Measurements from ENCODE around the gene DDX59.

DNA sequence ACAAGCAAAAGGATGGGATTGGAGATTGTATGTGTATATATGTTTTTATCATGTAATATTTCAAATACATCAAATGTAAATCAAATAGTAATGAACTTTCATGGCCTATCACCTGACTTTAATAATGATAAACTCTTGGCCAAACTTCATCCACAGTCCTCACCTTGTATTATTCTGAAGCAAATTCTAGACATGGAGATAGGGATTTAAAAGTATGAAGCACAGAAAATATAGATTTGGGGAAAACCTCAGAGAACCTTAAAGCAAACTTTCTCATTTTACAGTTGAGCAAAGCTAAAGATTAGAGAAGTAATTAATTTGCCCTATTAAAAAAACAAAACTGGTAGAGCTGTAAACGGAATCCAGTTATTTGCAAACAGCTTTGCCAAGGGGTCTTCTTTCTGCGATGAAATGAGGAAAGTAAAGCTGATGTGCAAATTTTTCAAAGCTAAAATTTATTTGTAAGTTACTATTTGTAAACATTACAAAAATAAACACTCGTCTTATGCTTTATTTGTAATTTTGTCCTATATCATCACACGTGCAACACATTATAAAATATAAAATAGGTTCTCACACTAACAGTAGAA is 29.2 kb downstream of the DDX59 start:
- TF ChIP-seq, protein P1, sequence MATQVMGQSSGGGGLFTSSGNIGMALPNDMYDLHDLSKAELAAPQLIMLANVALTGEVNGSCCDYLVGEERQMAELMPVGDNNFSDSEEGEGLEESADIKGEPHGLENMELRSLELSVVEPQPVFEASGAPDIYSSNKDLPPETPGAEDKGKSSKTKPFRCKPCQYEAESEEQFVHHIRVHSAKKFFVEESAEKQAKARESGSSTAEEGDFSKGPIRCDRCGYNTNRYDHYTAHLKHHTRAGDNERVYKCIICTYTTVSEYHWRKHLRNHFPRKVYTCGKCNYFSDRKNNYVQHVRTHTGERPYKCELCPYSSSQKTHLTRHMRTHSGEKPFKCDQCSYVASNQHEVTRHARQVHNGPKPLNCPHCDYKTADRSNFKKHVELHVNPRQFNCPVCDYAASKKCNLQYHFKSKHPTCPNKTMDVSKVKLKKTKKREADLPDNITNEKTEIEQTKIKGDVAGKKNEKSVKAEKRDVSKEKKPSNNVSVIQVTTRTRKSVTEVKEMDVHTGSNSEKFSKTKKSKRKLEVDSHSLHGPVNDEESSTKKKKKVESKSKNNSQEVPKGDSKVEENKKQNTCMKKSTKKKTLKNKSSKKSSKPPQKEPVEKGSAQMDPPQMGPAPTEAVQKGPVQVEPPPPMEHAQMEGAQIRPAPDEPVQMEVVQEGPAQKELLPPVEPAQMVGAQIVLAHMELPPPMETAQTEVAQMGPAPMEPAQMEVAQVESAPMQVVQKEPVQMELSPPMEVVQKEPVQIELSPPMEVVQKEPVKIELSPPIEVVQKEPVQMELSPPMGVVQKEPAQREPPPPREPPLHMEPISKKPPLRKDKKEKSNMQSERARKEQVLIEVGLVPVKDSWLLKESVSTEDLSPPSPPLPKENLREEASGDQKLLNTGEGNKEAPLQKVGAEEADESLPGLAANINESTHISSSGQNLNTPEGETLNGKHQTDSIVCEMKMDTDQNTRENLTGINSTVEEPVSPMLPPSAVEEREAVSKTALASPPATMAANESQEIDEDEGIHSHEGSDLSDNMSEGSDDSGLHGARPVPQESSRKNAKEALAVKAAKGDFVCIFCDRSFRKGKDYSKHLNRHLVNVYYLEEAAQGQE (IDR thresholded peaks at IDR 0.05; ENCODE audit: insufficient read depth in 1 of 2, low read depth in 2 of 2, low read length in 2 of 2) = no peak
- no peak for TF ChIP-seq FOXP2 (optimal IDR thresholded peaks at IDR 0.05; ENCODE audit: borderline replicate concordance, extremely low read depth, extremely low read length, insufficient read depth)
- no peak for TF ChIP-seq TAF1 (IDR thresholded peaks at IDR 0.05; ENCODE audit: borderline replicate concordance, insufficient read depth, low read length)
- TF ChIP-seq SIN3A (IDR thresholded peaks at IDR 0.05; ENCODE audit: borderline replicate concordance, insufficient read depth, low read length) = no peak
- TF ChIP-seq POLR2AphosphoS5 (IDR thresholded peaks at IDR 0.05; ENCODE audit: low read depth, low read length) = no peak

All from PFSK-1 (cell line).